Peyer's patch (tissue), 4 donors: ENCODE results near the gene AMN1. TPM values are rescaled to one million over a fixed set of nuclear protein-coding genes. Genes with fewer than 3 reads are reported as not detected.
A peak's percentile ranks its signal among the peaks of the same experiment; 100 is the strongest.

ENCODE experiments used
- DNase-seq, 3 donors: peaks; one replicate each; pipeline ENCODE4 v3.0.0-alpha.2; 2017 to 2019
- H3K27ac ChIP-seq, 4 donors: fragments of 200-600 bp; sonication (generic); one replicate each; pipeline ENCODE4 v1.5.1; 2016 to 2019
- H3K27me3 ChIP-seq, 2 donors: fragments of 200-600 bp; sonication (generic); one replicate each; pipeline ENCODE4 v1.5.1; 2019
- H3K36me3 ChIP-seq, 3 donors: fragments of 200-600 bp; sonication (generic); one replicate each; pipeline ENCODE4 v1.5.1; 2016 to 2019
- H3K4me1 ChIP-seq, 4 donors: fragments of 200-600 bp; sonication (generic); one replicate each; pipeline ENCODE4 v1.5.1; 2016 to 2019
- H3K4me3 ChIP-seq, 4 donors: fragments of 200-600 bp; sonication (generic); 1 replicate in 3 of 4; 2 replicates in 1 of 4; pipeline ENCODE4 v1.5.1; 2016 to 2019; ENCODE audit warnings: mild to moderate bottlenecking in 1 of 4
- H3K9me3 ChIP-seq, 4 donors: fragments of 200-600 bp; sonication (generic); one replicate each; pipeline ENCODE4 v1.5.1; 2016 to 2019; ENCODE audit warnings: mild to moderate bottlenecking in 1 of 4
- CTCF ChIP-seq, 6 experiments: fragments of 450-650 bp in 4 of 6; fragments of 200-600 bp in 2 of 6; sonication (generic) in 1 of 6; IDR thresholded peaks; one replicate each; pipeline ENCODE4 v1.5.1; 2017 to 2019; ENCODE audit warnings: antibody characterized with exemption in 6 of 6, mild to moderate bottlenecking in 3 of 6, moderate library complexity in 1 of 6
- POLR2A ChIP-seq, 2 donors: fragments of 450-650 bp; IDR thresholded peaks; one replicate each; pipeline ENCODE4 v1.5.1; 2017; ENCODE audit warnings: antibody characterized with exemption in 2 of 2, mild to moderate bottlenecking in 2 of 2, moderate library complexity in 2 of 2
- total RNA-seq, 4 donors: library from RNA; depleted of rRNA; stranded (reverse); fragments of >200 nt; gene quantifications; one replicate each; pipeline ENCODE4 v1.1.0, GENCODE V29; 2016

AMN1 gene
- 10 to 100 TPM in 1 of 4 donors, 1 to 10 TPM in 2, under 1 TPM in 1; 0.95 to 21.5 (median 6.4) TPM for total RNA-seq

GRCh38 chr12:31728917-31729640 lies at the start of gene AMN1:
Gene AMN1, minus strand, starts transcription at chr12:31729021. Its CDS starts 13 bp downstream, at chr12:31729008.
- no peaks in the 10 kb centered on the region for H3K27me3 ChIP-seq
- H3K9me3 ChIP-seq: no peaks in the 10 kb centered on the region
- DNase-seq: peak; percentile 99 to 100 (median 100)
- H3K4me1 ChIP-seq: peaks cover 0 to 8% (median 3%) of the 10 kb centered on the region in 4 donors
- H3K27ac ChIP-seq: peak within 1 kb of the TSS; percentile 90 to 97 (median 94)
- peak within 1 kb of the TSS; percentile 50 to 69 (median 60) for H3K4me3 ChIP-seq
- TF ChIP-seq CTCF (IDR thresholded peaks at IDR 0.05) (peak in 4 of 6 experiments; percentile 23 to 44 (median 40)), POLR2A (IDR thresholded peaks at IDR 0.05) (peak; percentile 77 to 89)
- no peaks in the 10 kb centered on the region for H3K36me3 ChIP-seq

- Histone ChIP-seq H3K9me3 (no peaks in the 10 kb centered on the region), H3K36me3 (no peaks in the 10 kb centered on the region), H3K27me3 (no peaks in the 10 kb centered on the region), H3K27ac (no peak overlapping the region), H3K4me1 (no peaks in the 10 kb centered on the region), H3K4me3 (no peak overlapping the region)
- DNase-seq: peak in 1 of 3 donors; percentile 51
- TF ChIP-seq POLR2A (IDR thresholded peaks at IDR 0.05) (no peak), CTCF (IDR thresholded peaks at IDR 0.05) (no peak)
Measured at GRCh38 chr12:31773867-31774266, 45.0 kb upstream of the AMN1 start.

- Histone ChIP-seq H3K9me3 (no peaks in the 10 kb centered on the region), H3K36me3 (no peaks in the 10 kb centered on the region), H3K27me3 (no peaks in the 10 kb centered on the region), H3K4me1 (no peaks in the 10 kb centered on the region), H3K4me3 (no peak overlapping the region), H3K27ac (no peak overlapping the region)
- TF ChIP-seq CTCF (IDR thresholded peaks at IDR 0.05): no peak
- TF ChIP-seq POLR2A (IDR thresholded peaks at IDR 0.05): no peak
- DNase-seq: no peak
Measured at GRCh38 chr12:31773223-31773750, 44.5 kb upstream of the AMN1 start.

- no peak for DNase-seq
- TF ChIP-seq POLR2A (IDR thresholded peaks at IDR 0.05) (no peak), CTCF (IDR thresholded peaks at IDR 0.05) (no peak)
- Histone ChIP-seq H3K9me3 (no peaks in the 10 kb centered on the region), H3K36me3 (no peaks in the 10 kb centered on the region), H3K27me3 (no peaks in the 10 kb centered on the region), H3K4me3 (no peak overlapping the region), H3K27ac (no peak overlapping the region), H3K4me1 (no peaks in the 10 kb centered on the region)
Measured at GRCh38 chr12:31772685-31773222, 43.9 kb upstream of the AMN1 start.

GRCh38 chr12:31772186-31772585 lies 43.4 kb upstream of the AMN1 start:
- Histone ChIP-seq H3K27ac (no peak overlapping the region), H3K36me3 (no peaks in the 10 kb centered on the region), H3K4me3 (no peak overlapping the region), H3K9me3 (no peaks in the 10 kb centered on the region), H3K27me3 (no peaks in the 10 kb centered on the region), H3K4me1 (no peaks in the 10 kb centered on the region)
- TF ChIP-seq CTCF (IDR thresholded peaks at IDR 0.05) (no peak), POLR2A (IDR thresholded peaks at IDR 0.05) (no peak)
- no peak for DNase-seq
